ENCODE results near the gene TAS2R5. TPM values are rescaled to one million over a fixed set of nuclear protein-coding genes. Genes with fewer than 3 reads are reported as not detected.

Gene TAS2R5
- total and polyA plus RNA-seq, 2 donors (not counting 1 experiment from before 2014, with no cell fraction given): 0.07 to 1.3 TPM

DNA sequence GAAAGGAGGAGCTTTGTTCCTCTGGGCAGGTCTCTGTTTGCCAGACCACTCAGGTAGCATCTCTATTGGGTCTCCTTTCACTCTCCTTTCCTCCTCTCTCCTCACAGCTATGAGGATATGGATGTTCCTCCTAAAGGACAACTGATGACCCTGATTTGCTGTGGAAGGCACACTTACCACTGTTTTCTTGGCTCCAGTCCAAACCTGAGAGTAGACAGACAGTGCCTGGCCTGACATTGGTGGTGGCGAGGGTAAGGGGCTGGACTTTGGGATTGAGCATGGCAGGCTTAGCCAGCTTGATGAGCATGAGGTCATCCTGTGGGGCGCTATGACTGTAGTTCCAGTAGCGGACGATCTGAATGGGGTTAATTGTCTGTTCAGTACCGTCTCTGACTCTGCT is 47.7 kb downstream of the TAS2R5 start:
- H3K27ac ChIP-seq (ENCODE audit: insufficient read depth, low read length): no peak overlapping the region
- no peak overlapping the region for H2AFZ ChIP-seq (ENCODE audit: low read length)
- H3K4me2 ChIP-seq (ENCODE audit: extremely low read depth, insufficient read depth, low read length): no peak overlapping the region
- H3K36me3 ChIP-seq (ENCODE audit: control insufficient read depth, insufficient read depth, low read length): no peaks in the 10 kb centered on the region
- H3K79me2 ChIP-seq (ENCODE audit: control insufficient read depth, insufficient read depth, low read length): no peaks in the 10 kb centered on the region
- TF ChIP-seq, protein P1, sequence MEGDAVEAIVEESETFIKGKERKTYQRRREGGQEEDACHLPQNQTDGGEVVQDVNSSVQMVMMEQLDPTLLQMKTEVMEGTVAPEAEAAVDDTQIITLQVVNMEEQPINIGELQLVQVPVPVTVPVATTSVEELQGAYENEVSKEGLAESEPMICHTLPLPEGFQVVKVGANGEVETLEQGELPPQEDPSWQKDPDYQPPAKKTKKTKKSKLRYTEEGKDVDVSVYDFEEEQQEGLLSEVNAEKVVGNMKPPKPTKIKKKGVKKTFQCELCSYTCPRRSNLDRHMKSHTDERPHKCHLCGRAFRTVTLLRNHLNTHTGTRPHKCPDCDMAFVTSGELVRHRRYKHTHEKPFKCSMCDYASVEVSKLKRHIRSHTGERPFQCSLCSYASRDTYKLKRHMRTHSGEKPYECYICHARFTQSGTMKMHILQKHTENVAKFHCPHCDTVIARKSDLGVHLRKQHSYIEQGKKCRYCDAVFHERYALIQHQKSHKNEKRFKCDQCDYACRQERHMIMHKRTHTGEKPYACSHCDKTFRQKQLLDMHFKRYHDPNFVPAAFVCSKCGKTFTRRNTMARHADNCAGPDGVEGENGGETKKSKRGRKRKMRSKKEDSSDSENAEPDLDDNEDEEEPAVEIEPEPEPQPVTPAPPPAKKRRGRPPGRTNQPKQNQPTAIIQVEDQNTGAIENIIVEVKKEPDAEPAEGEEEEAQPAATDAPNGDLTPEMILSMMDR (conservative IDR thresholded peaks at IDR 0.05 in 1 of 2, IDR thresholded peaks at IDR 0.05 in 1 of 2; ENCODE audit: low read depth in 1 of 2, low read length in 2 of 2): no peak
- no peak for TF ChIP-seq EZH2 (IDR thresholded peaks at IDR 0.05; ENCODE audit: low read length, missing control alignments)
- H3K9ac ChIP-seq (ENCODE audit: insufficient read depth, low read length): no peak overlapping the region
- H3K4me1 ChIP-seq (ENCODE audit: control insufficient read depth, extremely low read depth, insufficient read depth, low read length): no peaks in the 10 kb centered on the region
- no peak overlapping the region for H3K4me3 ChIP-seq (replicated peaks in 1 of 4; ENCODE audit: control extremely low read depth in 1 of 4, insufficient read depth in 1 of 4, low read depth in 3 of 4, low read length in 4 of 4)
- H3K27me3 ChIP-seq (ENCODE audit: control insufficient read depth, insufficient read depth, low read length): no peaks in the 10 kb centered on the region
- no peaks in the 10 kb centered on the region for H4K20me1 ChIP-seq (ENCODE audit: control insufficient read depth, extremely low read depth, insufficient read depth, low read length)
- no peaks in the 10 kb centered on the region for H3K9me3 ChIP-seq (ENCODE audit: control insufficient read depth, insufficient read depth, low read depth, low read length)
- DNase-seq (ENCODE audit: low read depth in 2 of 2): no peak

DNA sequence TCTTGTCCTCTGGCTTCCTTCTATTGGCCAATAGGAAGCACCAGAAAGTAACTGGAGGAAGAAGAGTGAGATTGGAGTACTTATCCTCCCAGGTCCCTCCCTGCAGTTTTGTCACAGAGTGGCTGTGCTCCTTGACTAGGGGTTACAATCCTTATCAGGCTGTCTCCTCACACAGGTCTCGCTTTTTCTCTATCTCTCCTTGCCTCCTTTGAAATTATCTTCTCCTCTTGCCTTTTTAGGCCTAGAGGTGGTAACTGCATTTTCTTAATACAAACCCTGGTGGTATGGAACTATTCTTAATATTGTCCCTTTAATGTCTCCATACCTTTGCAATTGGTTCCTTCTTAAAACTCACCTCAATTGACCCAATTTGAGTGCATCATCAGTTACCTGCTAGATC is 48.6 kb downstream of the TAS2R5 start:
- Histone ChIP-seq H4K20me1 (ENCODE audit: control insufficient read depth, extremely low read depth, insufficient read depth, low read length) (no peaks in the 10 kb centered on the region), H3K27ac (ENCODE audit: insufficient read depth, low read length) (no peak overlapping the region), H3K4me2 (ENCODE audit: extremely low read depth, insufficient read depth, low read length) (no peak overlapping the region), H3K36me3 (ENCODE audit: control insufficient read depth, insufficient read depth, low read length) (no peaks in the 10 kb centered on the region), H3K4me3 (replicated peaks in 1 of 4; ENCODE audit: control extremely low read depth in 1 of 4, insufficient read depth in 1 of 4, low read depth in 3 of 4, low read length in 4 of 4) (no peak overlapping the region), H3K27me3 (ENCODE audit: control insufficient read depth, insufficient read depth, low read length) (no peaks in the 10 kb centered on the region), H3K4me1 (ENCODE audit: control insufficient read depth, extremely low read depth, insufficient read depth, low read length) (no peaks in the 10 kb centered on the region), H3K9ac (ENCODE audit: insufficient read depth, low read length) (no peak overlapping the region), H2AFZ (ENCODE audit: low read length) (no peak overlapping the region), H3K9me3 (ENCODE audit: control insufficient read depth, insufficient read depth, low read depth, low read length) (no peaks in the 10 kb centered on the region), H3K79me2 (ENCODE audit: control insufficient read depth, insufficient read depth, low read length) (no peaks in the 10 kb centered on the region)
- no peak for DNase-seq (ENCODE audit: low read depth in 2 of 2)
- TF ChIP-seq, protein P1 (conservative IDR thresholded peaks at IDR 0.05 in 1 of 2, IDR thresholded peaks at IDR 0.05 in 1 of 2; ENCODE audit: low read depth in 1 of 2, low read length in 2 of 2): no peak
- no peak for TF ChIP-seq EZH2 (IDR thresholded peaks at IDR 0.05; ENCODE audit: low read length, missing control alignments)

DNA sequence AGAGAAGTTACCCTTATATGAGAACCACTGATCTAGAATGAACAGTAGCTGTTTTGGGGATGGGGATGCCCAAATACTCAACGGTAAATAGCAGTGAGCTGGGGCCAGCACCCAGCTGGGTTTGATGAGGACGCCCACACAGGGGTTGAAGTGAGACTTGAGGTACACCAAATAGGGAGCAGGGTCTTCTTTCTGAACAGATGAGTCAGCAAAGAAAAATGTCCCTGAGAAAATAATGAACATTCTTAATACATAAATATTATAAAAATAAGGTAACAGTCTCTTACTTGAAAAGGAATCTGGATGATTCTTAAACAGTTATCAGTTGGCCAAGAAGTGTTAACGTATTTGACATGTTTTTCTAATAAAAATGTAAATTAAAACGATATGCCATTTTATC is 49.2 kb downstream of the TAS2R5 start:
- no peak overlapping the region for H2AFZ ChIP-seq (ENCODE audit: low read length)
- H3K9me3 ChIP-seq (ENCODE audit: control insufficient read depth, insufficient read depth, low read depth, low read length): no peaks in the 10 kb centered on the region
- no peaks in the 10 kb centered on the region for H4K20me1 ChIP-seq (ENCODE audit: control insufficient read depth, extremely low read depth, insufficient read depth, low read length)
- no peaks in the 10 kb centered on the region for H3K36me3 ChIP-seq (ENCODE audit: control insufficient read depth, insufficient read depth, low read length)
- no peak overlapping the region for H3K9ac ChIP-seq (ENCODE audit: insufficient read depth, low read length)
- H3K79me2 ChIP-seq (ENCODE audit: control insufficient read depth, insufficient read depth, low read length): no peaks in the 10 kb centered on the region
- DNase-seq (ENCODE audit: low read depth in 2 of 2): no peak
- no peaks in the 10 kb centered on the region for H3K27me3 ChIP-seq (ENCODE audit: control insufficient read depth, insufficient read depth, low read length)
- H3K4me1 ChIP-seq (ENCODE audit: control insufficient read depth, extremely low read depth, insufficient read depth, low read length): no peaks in the 10 kb centered on the region
- TF ChIP-seq, protein P1 (conservative IDR thresholded peaks at IDR 0.05 in 1 of 2, IDR thresholded peaks at IDR 0.05 in 1 of 2; ENCODE audit: low read depth in 1 of 2, low read length in 2 of 2): no peak
- no peak for TF ChIP-seq EZH2 (IDR thresholded peaks at IDR 0.05; ENCODE audit: low read length, missing control alignments)
- H3K27ac ChIP-seq (ENCODE audit: insufficient read depth, low read length): no peak overlapping the region
- H3K4me2 ChIP-seq (ENCODE audit: extremely low read depth, insufficient read depth, low read length): no peak overlapping the region
- H3K4me3 ChIP-seq (replicated peaks in 1 of 4; ENCODE audit: control extremely low read depth in 1 of 4, insufficient read depth in 1 of 4, low read depth in 3 of 4, low read length in 4 of 4): no peak overlapping the region

Data from fibroblast of lung (primary cell).